ENCODE measurements around the gene IL2RA. TPM values are rescaled to one million over a fixed set of nuclear protein-coding genes. Genes with fewer than 3 reads are reported as not detected.
A peak's percentile ranks its signal among the peaks of the same experiment; 100 is the strongest.

Gene IL2RA
- total RNA-seq, 2 donors from 2014 or later, result not detected

- H3K4me3 Mint-ChIP-seq, result no peak overlapping the region
- H3K9me3 Mint-ChIP-seq, result no peaks in the 10 kb centered on the region
- H3K4me3 ChIP-seq (ENCODE audit: low read length), result no peak overlapping the region
- no peaks in the 10 kb centered on the region for H3K27me3 Mint-ChIP-seq (ENCODE audit: insufficient read depth)
- no peak for TF ChIP-seq CTCF (conservative IDR thresholded peaks at IDR 0.05)
- H3K9me3 ChIP-seq (ENCODE audit: control insufficient read depth, low read length), result no peaks in the 10 kb centered on the region
- WGBS, 2 experiments (ENCODE audit: insufficient coverage in 1 of 2, insufficient read length in 1 of 2), result 94 to 100% methylated on average over 1 of the region's 1 CpG
- H3K36me3 ChIP-seq (ENCODE audit: control insufficient read depth, insufficient read depth, low read length), result peaks cover 81% of the 10 kb centered on the region
- peaks cover 29% of the 10 kb centered on the region for H3K4me1 Mint-ChIP-seq
- no peak overlapping the region for H3K9ac ChIP-seq (ENCODE audit: extremely low read depth, low read length, poor library complexity, severe bottlenecking)
- no peaks in the 10 kb centered on the region for H3K27me3 ChIP-seq (ENCODE audit: control insufficient read depth, insufficient read depth, low read length, poor library complexity, severe bottlenecking)
- no peak overlapping the region for H3K27ac ChIP-seq (ENCODE audit: low read depth, low read length)
- H3K4me1 ChIP-seq (ENCODE audit: control insufficient read depth, insufficient read depth, low read length), result no peaks in the 10 kb centered on the region
- peaks cover 56% of the 10 kb centered on the region for H3K36me3 Mint-ChIP-seq (ENCODE audit: low read depth)
- DNase-seq, result no peak
- H3K27ac Mint-ChIP-seq, result no peak overlapping the region
These were observed 38.2 kb upstream of the IL2RA start for GRCh38 chr10:6100370-6100769.

- H3K4me1 Mint-ChIP-seq, result peaks cover 33% of the 10 kb centered on the region
- no peak for DNase-seq
- peaks cover 65% of the 10 kb centered on the region for H3K36me3 ChIP-seq (ENCODE audit: control insufficient read depth, insufficient read depth, low read length)
- H3K9me3 ChIP-seq (ENCODE audit: control insufficient read depth, low read length), result no peaks in the 10 kb centered on the region
- no peak for TF ChIP-seq CTCF (conservative IDR thresholded peaks at IDR 0.05)
- H3K27me3 Mint-ChIP-seq (ENCODE audit: insufficient read depth), result no peaks in the 10 kb centered on the region
- H3K27me3 ChIP-seq (ENCODE audit: control insufficient read depth, insufficient read depth, low read length, poor library complexity, severe bottlenecking), result no peaks in the 10 kb centered on the region
- no peak overlapping the region for H3K27ac ChIP-seq (ENCODE audit: low read depth, low read length)
- H3K27ac Mint-ChIP-seq, result peak overlapping the region; percentile 77
- H3K4me3 ChIP-seq (ENCODE audit: low read length), result no peak overlapping the region
- 96 to 97% methylated on average over 6 to 7 of the region's 7 CpGs for WGBS, 2 experiments (ENCODE audit: insufficient coverage in 1 of 2, insufficient read length in 1 of 2)
- no peaks in the 10 kb centered on the region for H3K9me3 Mint-ChIP-seq
- no peak overlapping the region for H3K4me3 Mint-ChIP-seq
- no peaks in the 10 kb centered on the region for H3K4me1 ChIP-seq (ENCODE audit: control insufficient read depth, insufficient read depth, low read length)
- no peak overlapping the region for H3K9ac ChIP-seq (ENCODE audit: extremely low read depth, low read length, poor library complexity, severe bottlenecking)
- peaks cover 50% of the 10 kb centered on the region for H3K36me3 Mint-ChIP-seq (ENCODE audit: low read depth)
These were observed 36.0 kb upstream of the IL2RA start for GRCh38 chr10:6098156-6098555.

GRCh38 chr10:6097063-6097462 is 34.9 kb upstream of the IL2RA start:
- peaks cover 43% of the 10 kb centered on the region for H3K36me3 Mint-ChIP-seq (ENCODE audit: low read depth)
- H3K27me3 Mint-ChIP-seq (ENCODE audit: insufficient read depth), result no peaks in the 10 kb centered on the region
- peak; percentile 63 for DNase-seq
- no peaks in the 10 kb centered on the region for H3K9me3 Mint-ChIP-seq
- Histone ChIP-seq H3K9me3 (ENCODE audit: control insufficient read depth, low read length) (no peaks in the 10 kb centered on the region), H3K4me1 (ENCODE audit: control insufficient read depth, insufficient read depth, low read length) (no peaks in the 10 kb centered on the region), H3K4me3 (ENCODE audit: low read length) (no peak overlapping the region), H3K36me3 (ENCODE audit: control insufficient read depth, insufficient read depth, low read length) (peaks cover 54% of the 10 kb centered on the region), H3K27me3 (ENCODE audit: control insufficient read depth, insufficient read depth, low read length, poor library complexity, severe bottlenecking) (no peaks in the 10 kb centered on the region), H3K27ac (ENCODE audit: low read depth, low read length) (no peak overlapping the region), H3K9ac (ENCODE audit: extremely low read depth, low read length, poor library complexity, severe bottlenecking) (no peak overlapping the region)
- peaks cover 36% of the 10 kb centered on the region for H3K4me1 Mint-ChIP-seq
- no peak overlapping the region for H3K4me3 Mint-ChIP-seq
- WGBS, 2 experiments (ENCODE audit: insufficient coverage in 1 of 2, insufficient read length in 1 of 2), result 92 to 93% methylated on average over 5 of the region's 5 CpGs
- TF ChIP-seq CTCF (conservative IDR thresholded peaks at IDR 0.05), result no peak
- H3K27ac Mint-ChIP-seq, result peak overlapping the region; percentile 77

Measured in endodermal cell (in vitro differentiated cells).